K562 (cell line): ENCODE measurements around the gene IVL. TPM values are rescaled to one million over a fixed set of nuclear protein-coding genes. Genes with fewer than 3 reads are reported as not detected.

ENCODE experiments used
- ATAC-seq: fragments of 200-7000 bp; cut with Tn5 transposase; 3 replicates; pipeline ENCODE4 v1.9.1; 2020; ENCODE audit warnings: moderate library complexity
- BruUV-seq: library from RNA; stranded (reverse); fragments of 400-500 nt; replicated peaks from 2 replicates; lab custom pipeline; 2021; lab: Mats Ljungman, UMichigan
- CTCF ChIA-PET: fragments of 300-600 bp; formaldehyde crosslinking; extraction: SDS; loops from one replicate; lab custom pipeline; 2021; ENCODE audit warnings: low intra/inter-chr PET ratio; lab: Yijun Ruan, JAX
- POLR2A ChIA-PET: fragments of 300-600, 350-650 bp; sonication (Branson Sonifier 250); formaldehyde crosslinking; extraction: SDS; loops from one replicate; lab custom pipeline; 2021; ENCODE audit warnings: antibody characterized with exemption, inconsistent platforms; lab: Yijun Ruan, JAX
- DNase-seq, 4 experiments: peaks; one replicate each; pipeline versions ENCODE4 v3.0.0 to v3.0.0-alpha.2; 2011 to 2018; ENCODE audit warnings: low spot score in 3 of 4, mixed read lengths in 3 of 4; ENCODE audit errors: extremely low read depth in 1 of 4
- FAIRE-seq: peaks from 2 replicates; lab custom pipeline; 2011; peaks lifted over from hg19 to GRCh38; lab: Jason Lieb, UNC
- H2AFZ ChIP-seq: 2 replicates; pipeline ENCODE4 v1.6.0; 2011; ENCODE audit warnings: low read depth, low read length, control low read depth, inconsistent platforms
- H3K27ac ChIP-seq: fragments of 200-600 bp; 3 replicates; pipeline ENCODE4 v1.8.0; 2011; ENCODE audit warnings: low read depth, mild to moderate bottlenecking, control low read depth, inconsistent platforms, low read length, moderate library complexity, mixed read lengths; ENCODE audit errors: extremely low read depth
- H3K27me3 ChIP-seq, 2 experiments: fragments of 300-600 bp in 1 of 2; 2 replicates in 1 of 2; 3 replicates in 1 of 2; pipeline versions ENCODE4 v1.6.0 to v1.8.0; 2011; ENCODE audit warnings: inconsistent platforms in 2 of 2, low read length in 2 of 2, mild to moderate bottlenecking in 1 of 2, mixed read lengths in 1 of 2, moderate library complexity in 1 of 2; ENCODE audit not compliant: control insufficient read depth in 2 of 2, insufficient read depth in 2 of 2
- H3K36me3 ChIP-seq: fragments of 300-600 bp; 3 replicates; pipeline ENCODE4 v1.8.0; 2011; ENCODE audit warnings: mild to moderate bottlenecking, low read length, inconsistent platforms; ENCODE audit not compliant: control insufficient read depth, insufficient read depth
- H3K4me1 ChIP-seq, 2 experiments: fragments of 200-600 bp in 1 of 2; replicated peaks in 1 of 2; 2 replicates in 1 of 2; 3 replicates in 1 of 2; pipeline versions ENCODE4 v1.5.1 to v1.8.0; 2011; ENCODE audit warnings: inconsistent platforms in 2 of 2, low read length in 2 of 2, mild to moderate bottlenecking in 1 of 2, mixed read lengths in 1 of 2, moderate library complexity in 1 of 2; ENCODE audit not compliant: control insufficient read depth in 2 of 2, insufficient read depth in 2 of 2
- H3K4me2 ChIP-seq: 2 replicates; pipeline ENCODE4 v1.6.1; 2011; ENCODE audit warnings: low read length, control low read depth, inconsistent platforms, mixed read lengths; ENCODE audit not compliant: insufficient read depth
- H3K4me3 ChIP-seq: fragments of 200-600 bp; sonication (generic), shearing (Covaris generic); 2 replicates; pipeline ENCODE4 v1.5.1; 2016; ENCODE audit warnings: control low read depth, inconsistent platforms
- H3K79me2 ChIP-seq: fragments of 200-600 bp; 3 replicates; pipeline ENCODE4 v1.8.0; 2011; ENCODE audit warnings: low read length, inconsistent platforms; ENCODE audit not compliant: control insufficient read depth, insufficient read depth
- H3K9ac ChIP-seq, 2 experiments: 2 replicates each; pipeline versions ENCODE4 v1.6.0 to v1.6.1; 2011; ENCODE audit warnings: low read depth in 2 of 2, low read length in 2 of 2, control low read depth in 1 of 2, inconsistent platforms in 1 of 2, mild to moderate bottlenecking in 1 of 2, mixed read lengths in 1 of 2; ENCODE audit not compliant: insufficient read depth in 1 of 2
- H3K9me1 ChIP-seq: one replicate; pipeline ENCODE4 v1.6.0; 2011; ENCODE audit warnings: inconsistent platforms, mild to moderate bottlenecking, low read length, moderate library complexity; ENCODE audit not compliant: control insufficient read depth, insufficient read depth
- H3K9me3 ChIP-seq: replicated peaks from 2 replicates; pipeline ENCODE4 v1.5.1; 2011; ENCODE audit warnings: low read depth, low read length, inconsistent platforms; ENCODE audit not compliant: control insufficient read depth, insufficient read depth
- H4K20me1 ChIP-seq: replicated peaks from 2 replicates; pipeline ENCODE4 v1.6.1; 2011; ENCODE audit warnings: low read length, inconsistent platforms, mixed read lengths; ENCODE audit not compliant: control insufficient read depth, insufficient read depth
- ARID1B ChIP-seq: fragments of 450-650 bp; IDR thresholded peaks from 2 replicates; pipeline ENCODE4 v1.6.1; 2016; ENCODE audit warnings: antibody characterized with exemption, mild to moderate bottlenecking, inconsistent platforms
- ARID2 ChIP-seq: fragments of 450-650 bp; IDR thresholded peaks from 2 replicates; pipeline ENCODE4 v1.6.1; 2017; ENCODE audit warnings: antibody characterized with exemption, mild to moderate bottlenecking
- ATF3 ChIP-seq, 2 experiments: fragments of 450-650 bp in 1 of 2; sonication (generic) in 1 of 2; formaldehyde crosslinking in 1 of 2; IDR thresholded peaks in 1 of 2; conservative IDR thresholded peaks in 1 of 2; 2 replicates each; pipeline versions ENCODE4 v1.6.1 to v1.8.1; 2016 to 2023; ENCODE audit warnings: mild to moderate bottlenecking in 2 of 2, moderate library complexity in 2 of 2, inconsistent platforms in 1 of 2, missing genetic modification reagents in 1 of 2
- E2F3 ChIP-seq: fragments of 250-450 bp; sonication (Bioruptor Pico); IDR thresholded peaks from 2 replicates; pipeline ENCODE4 v1.4.0; 2020; ENCODE audit warnings: mild to moderate bottlenecking
- ELF4 ChIP-seq: fragments of 450-650 bp; formaldehyde crosslinking; IDR thresholded peaks from 2 replicates; pipeline ENCODE4 v1.4.0; 2022; ENCODE audit warnings: missing genetic modification characterization
- FOSL1 ChIP-seq: fragments of 200-800 bp; sonication (Bioruptor generic); conservative IDR thresholded peaks from 2 replicates; pipeline ENCODE4 v1.6.1; 2016; ENCODE audit warnings: missing genetic modification characterization, missing compliant biosample characterization
- HMG20A ChIP-seq: fragments of 450-650 bp; formaldehyde crosslinking; conservative IDR thresholded peaks from 2 replicates; pipeline ENCODE4 v1.4.0; 2020; ENCODE audit warnings: mild to moderate bottlenecking, mixed read lengths
- JUND ChIP-seq, 2 experiments: IDR thresholded peaks; 2 replicates in 1 of 2; 3 replicates in 1 of 2; pipeline ENCODE4 v1.6.1; 2011; ENCODE audit warnings: borderline replicate concordance in 2 of 2, low read depth in 2 of 2, low read length in 2 of 2, improper control_type of control experiment in 1 of 2, missing biosample characterization in 1 of 2, missing genetic modification characterization in 1 of 2, missing genetic modification reagents in 1 of 2
- NCOA6 ChIP-seq: fragments of 450-650 bp; IDR thresholded peaks from 2 replicates; pipeline ENCODE4 v1.6.1; 2017; ENCODE audit warnings: mild to moderate bottlenecking
- NELFE ChIP-seq: IDR thresholded peaks from 2 replicates; pipeline ENCODE4 v1.6.1; 2011; ENCODE audit warnings: mild to moderate bottlenecking; ENCODE audit not compliant: insufficient read depth, insufficient read length
- NR1H2 ChIP-seq: sonication (generic); formaldehyde crosslinking; IDR thresholded peaks from 2 replicates; pipeline ENCODE4 v1.4.0; 2020; ENCODE audit warnings: mild to moderate bottlenecking, missing genetic modification reagents
- PCBP1 ChIP-seq: fragments of 200-400 bp; formaldehyde crosslinking; IDR thresholded peaks from 2 replicates; pipeline ENCODE4 v1.6.1; 2018; ENCODE audit warnings: mild to moderate bottlenecking, low read depth, low read length; ENCODE audit not compliant: poor library complexity, severe bottlenecking
- PKNOX1 ChIP-seq: fragments of 450-650 bp; IDR thresholded peaks from 2 replicates; pipeline ENCODE4 v1.6.1; 2016
- POLR2AphosphoS5 ChIP-seq: IDR thresholded peaks from 2 replicates; pipeline ENCODE4 v1.6.1; 2011; ENCODE audit warnings: mild to moderate bottlenecking, low read depth, low read length, moderate library complexity; ENCODE audit not compliant: control insufficient read depth, insufficient read depth
- TRIM28 ChIP-seq: fragments of 450-650 bp; IDR thresholded peaks from 2 replicates; pipeline ENCODE4 v1.6.1; 2017
- ZNF830 ChIP-seq: fragments of 250-450 bp; sonication (Bioruptor Pico); IDR thresholded peaks from 2 replicates; pipeline ENCODE4 v1.5.0; 2021; ENCODE audit warnings: mild to moderate bottlenecking
- WGBS: fragments of 100-300 bp; shearing (Covaris generic); methylation state at CpG from one replicate; pipeline ENCODE4 v1.1.6; 2016; ENCODE audit warnings: low coverage, mixed read lengths; ENCODE audit not compliant: insufficient coverage; ENCODE audit errors: missing lambda C conversion rate; 5-methylcytosine and 5-hydroxymethylcytosine counted together
- in situ Hi-C: fragments of 300-500 bp; cut with MboI; formaldehyde crosslinking; loops from 4 replicates; pipeline ENCODE4 v1.15.0; 2018; ENCODE audit warnings: inconsistent platforms, mixed read lengths
- intact Hi-C: fragments of 100-400 bp; cut with micrococcal nuclease; formaldehyde crosslinking; loops from 2 replicates; pipeline ENCODE4 v1.14.2; 2022
- polyA plus RNA-seq, 8 experiments: library from polyadenylated mRNA; depleted of rRNA in 4 of 8; stranded (reverse) in 5 of 8; unstranded in 3 of 8; fragments of >200 nt; fragmentation: Nextera tagmentation in 2 of 8; fragmentation: Illumina TruSeq in 1 of 8; extraction: Ambion mirVana in 2 of 8; extraction: Trizol in 1 of 8; gene quantifications; 2 replicates each; pipeline versions ENCODE4 v1.2.1 to v1.2.3, GENCODE V29; 2011 to 2014; ENCODE audit warnings: inconsistent platforms in 1 of 8, missing spikeins in 1 of 8
- total RNA-seq, 7 experiments: library from RNA; depleted of rRNA in 6 of 7; stranded (reverse); fragments of >200 nt in 6 of 7; fragmentation: Illumina TruSeq in 2 of 7; extraction: Trizol in 2 of 7; gene quantifications; 2 replicates each; pipeline versions ENCODE4 v1.2.1 to v1.2.3, GENCODE V29; 2011 to 2021; ENCODE audit warnings: low replicate concordance in 1 of 7
- TF ChIP-seq, protein P1 (sequence below): sonication (generic); formaldehyde crosslinking; IDR thresholded peaks from 2 replicates; pipeline ENCODE4 v1.8.1; 2023; ENCODE audit warnings: mild to moderate bottlenecking, missing genetic modification reagents

Gene IVL
- total and polyA plus RNA-seq, 9 of the 15 experiments (the other 6 are each of a cell fraction or from before 2014, with no cell fraction given): not detected

GRCh38 chr1:152954436-152954835 lies 46.1 kb downstream of the IVL start:
- no peak overlapping the region for H3K9ac ChIP-seq
- H3K9me1 ChIP-seq: peaks cover 3% of the 10 kb centered on the region
- in situ Hi-C loops (loop anchor here (25.0 kb wide), 1 partner anchor 233 kb away; no protein-coding TSS in a partner anchor), intact Hi-C loops (no loop called here)
- H3K4me1 ChIP-seq: no peaks in the 10 kb centered on the region
- ChIA-PET POLR2A (no interaction called here), CTCF (no interaction called here)
- no peak overlapping the region for H3K4me3 ChIP-seq
- no peak overlapping the region for H2AFZ ChIP-seq
- no peaks in the 10 kb centered on the region for H3K79me2 ChIP-seq
- no peak for FAIRE-seq
- no peak overlapping the region for H3K4me2 ChIP-seq
- TF ChIP-seq ELF4 (CRISPR knock-in tag) (no peak), ARID1B (0 out of 2 replicates have a peak, but pooled peaks have one; percentile 19), NELFE (no peak), ZNF830 (no peak), TRIM28 (no peak), NCOA6 (no peak), HMG20A (no peak), NR1H2 (no peak), PKNOX1 (no peak), PCBP1 (no peak), FOSL1 (tag) (peak; percentile 96), POLR2AphosphoS5 (no peak), JUND (IDR thresholded peaks at IDR 0.05; ENCODE audit: borderline replicate concordance, low read depth, low read length) (peak; percentile 55; the same call in 1 of the 2 replicates), JUND (tag; IDR thresholded peaks at IDR 0.05; ENCODE audit: borderline replicate concordance, low read depth, low read length) (peak; percentile 58; the same call in 2 of the 3 replicates), ARID2 (no peak), E2F3 (CRISPR knock-in tag) (no peak), ATF3 (IDR thresholded peaks at IDR 0.05) (peak; percentile 58), ATF3 (CRISPR knock-in tag; conservative IDR thresholded peaks at IDR 0.05) (no peak)
- TF ChIP-seq, protein P1, sequence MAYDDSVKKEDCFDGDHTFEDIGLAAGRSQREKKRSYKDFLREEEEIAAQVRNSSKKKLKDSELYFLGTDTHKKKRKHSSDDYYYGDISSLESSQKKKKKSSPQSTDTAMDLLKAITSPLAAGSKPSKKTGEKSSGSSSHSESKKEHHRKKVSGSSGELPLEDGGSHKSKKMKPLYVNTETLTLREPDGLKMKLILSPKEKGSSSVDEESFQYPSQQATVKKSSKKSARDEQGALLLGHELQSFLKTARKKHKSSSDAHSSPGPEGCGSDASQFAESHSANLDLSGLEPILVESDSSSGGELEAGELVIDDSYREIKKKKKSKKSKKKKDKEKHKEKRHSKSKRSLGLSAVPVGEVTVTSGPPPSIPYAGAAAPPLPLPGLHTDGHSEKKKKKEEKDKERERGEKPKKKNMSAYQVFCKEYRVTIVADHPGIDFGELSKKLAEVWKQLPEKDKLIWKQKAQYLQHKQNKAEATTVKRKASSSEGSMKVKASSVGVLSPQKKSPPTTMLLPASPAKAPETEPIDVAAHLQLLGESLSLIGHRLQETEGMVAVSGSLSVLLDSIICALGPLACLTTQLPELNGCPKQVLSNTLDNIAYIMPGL (CRISPR knock-in tag): no peak
- peaks cover 0 to 6% of the 10 kb centered on the region in 2 experiments; a peak in 2 of 5 replicates for H3K27me3 ChIP-seq
- H3K36me3 ChIP-seq: no peaks in the 10 kb centered on the region
- ATAC-seq: no peak
- 3% methylated on average over 6 of the region's 6 CpGs for whole genome bisulfite sequencing
- peak in 1 of 4 experiments; percentile 5 for DNase-seq
- no TSS peak for BruUV-seq
- no peaks in the 10 kb centered on the region for H4K20me1 ChIP-seq
- no peak overlapping the region for H3K27ac ChIP-seq
- no peaks in the 10 kb centered on the region for H3K9me3 ChIP-seq
